NCI-H446 treated with DMSO at 0.1 percent for 48 hours (cell line): ENCODE results near the gene ZC2HC1C.
"Not testable (repeated sequence)": the region's sequence is repeated elsewhere in the genome, so short reads cannot be mapped to it uniquely, and the experiment has no call there.

Source experiments
- DNase-seq: peaks from one replicate; lab custom pipeline; 2025; lab: John Stamatoyannopoulos, UW

The ZC2HC1C gene

GRCh38 chr14:75054421-75054820 is 15.0 kb upstream of the ZC2HC1C start:
- DNase-seq, result no peak

DNA sequence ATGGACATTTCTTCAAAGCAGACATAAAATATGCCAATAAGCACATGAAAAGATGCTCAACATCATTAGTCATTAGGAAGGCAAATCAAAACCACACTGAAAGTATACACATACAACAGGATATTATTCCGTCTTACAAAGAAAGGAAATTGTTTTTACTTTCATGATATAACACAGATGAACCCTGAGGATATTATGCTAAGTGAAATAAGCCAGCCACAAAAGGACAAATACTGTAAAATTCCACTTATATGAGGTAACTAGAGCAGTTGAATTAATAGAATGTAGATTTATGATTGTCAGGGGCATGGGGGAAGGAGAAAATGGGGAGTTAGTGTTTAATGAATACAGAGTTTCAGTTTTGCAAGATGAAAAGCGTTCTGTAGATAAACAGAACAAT is 9.8 kb upstream of the ZC2HC1C start:
- no peak for DNase-seq

- DNase-seq, result no peak
Observed at GRCh38 chr14:75060420-75060819, 9.0 kb upstream of the ZC2HC1C start.

- DNase-seq, result no peak
Observed at GRCh38 chr14:75063013-75063412, 6.4 kb upstream of the ZC2HC1C start.

- DNase-seq, result peak; percentile 77
Observed at GRCh38 chr14:75063491-75064204, 5.8 kb upstream of the ZC2HC1C start, which contains the start of gene ACYP1. Gene ACYP1, minus strand, starts transcription at chr14:75064024. Its CDS starts 471 bp downstream, at chr14:75063553.

- DNase-seq, result no peak
Observed at GRCh38 chr14:75064205-75064567, 5.3 kb upstream of the ZC2HC1C start.

DNA sequence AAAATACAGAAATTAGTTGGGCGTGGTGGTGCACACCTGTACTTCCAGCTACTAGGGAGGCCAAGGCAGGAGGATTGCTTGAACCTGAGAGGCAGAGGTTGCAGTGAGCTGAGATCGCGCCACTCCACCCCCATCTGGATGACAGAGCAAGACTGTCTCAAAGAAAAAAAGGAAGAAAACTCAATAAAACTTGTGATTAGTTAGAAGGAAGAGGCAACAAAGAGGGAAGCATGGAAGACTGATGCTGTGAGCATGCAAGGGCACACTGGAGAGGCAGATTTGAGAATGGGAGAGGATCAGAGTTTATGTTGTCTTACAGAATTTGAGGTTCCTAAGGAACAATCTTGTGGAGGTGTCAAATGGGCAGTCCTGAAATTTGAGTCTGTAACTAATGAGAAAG is 2.8 kb upstream of the ZC2HC1C start:
- no peak for DNase-seq

DNA sequence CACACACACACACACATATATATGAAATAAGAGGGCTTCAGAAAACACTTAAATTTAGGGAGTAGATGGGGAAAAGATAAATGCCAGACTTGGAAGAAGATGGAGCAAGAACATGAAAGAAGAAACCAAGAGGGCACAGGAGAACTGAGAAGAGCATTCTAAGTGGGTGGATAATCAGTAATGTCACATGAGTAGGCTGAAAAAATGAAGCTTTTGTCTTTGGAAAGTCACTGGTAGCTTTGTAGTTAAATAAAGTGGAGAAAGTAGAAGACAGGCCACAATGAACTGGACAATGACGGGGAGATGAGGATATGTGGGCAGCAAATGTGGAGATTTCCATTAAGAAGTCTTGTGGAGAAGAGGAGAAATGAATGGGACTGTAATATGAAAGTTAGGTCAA is 2.2 kb upstream of the ZC2HC1C start:
- DNase-seq, result no peak

DNA sequence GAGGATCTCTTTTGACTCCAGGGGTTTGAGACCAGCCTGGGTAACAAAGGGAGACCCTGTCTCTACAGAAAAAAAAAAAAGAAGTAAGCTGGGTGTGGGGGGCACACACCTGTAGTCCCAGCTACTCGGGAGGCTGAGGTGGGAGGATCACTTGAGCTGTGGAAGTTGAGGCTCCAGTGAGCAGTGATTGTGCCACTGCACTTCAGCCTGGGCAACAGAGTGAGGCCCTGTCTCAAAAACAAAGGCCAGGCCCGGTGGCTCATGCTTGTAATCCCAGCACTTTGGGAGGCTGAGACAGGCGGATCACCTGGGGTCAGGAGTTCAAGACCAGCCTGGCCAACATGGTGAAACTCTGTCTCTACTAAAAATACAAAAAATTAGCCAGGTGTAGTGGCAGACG is 1.7 kb upstream of the ZC2HC1C start:
- not testable (repeated sequence) for DNase-seq

- no peak for DNase-seq
Observed at GRCh38 chr14:75068294-75069120, 934 bp upstream of the ZC2HC1C start.

DNA sequence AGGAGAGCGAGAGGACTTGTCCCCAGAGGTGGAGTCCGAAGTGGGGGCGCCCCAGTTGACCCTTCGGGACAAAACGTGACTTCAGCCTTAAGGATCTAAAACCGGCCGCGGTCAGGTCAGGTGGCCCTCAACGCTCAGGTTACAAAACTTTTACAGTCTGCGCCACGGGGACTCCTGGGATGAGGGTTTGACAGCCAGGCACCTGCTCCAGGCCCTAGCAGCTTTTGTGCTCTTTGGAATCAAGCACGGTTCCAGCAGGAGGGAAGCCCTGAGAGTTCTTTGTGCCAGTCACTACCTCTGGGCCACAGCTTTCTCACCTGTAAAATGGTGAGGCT is 337 bp downstream of the ZC2HC1C start:
- DNase-seq, result no peak

DNA sequence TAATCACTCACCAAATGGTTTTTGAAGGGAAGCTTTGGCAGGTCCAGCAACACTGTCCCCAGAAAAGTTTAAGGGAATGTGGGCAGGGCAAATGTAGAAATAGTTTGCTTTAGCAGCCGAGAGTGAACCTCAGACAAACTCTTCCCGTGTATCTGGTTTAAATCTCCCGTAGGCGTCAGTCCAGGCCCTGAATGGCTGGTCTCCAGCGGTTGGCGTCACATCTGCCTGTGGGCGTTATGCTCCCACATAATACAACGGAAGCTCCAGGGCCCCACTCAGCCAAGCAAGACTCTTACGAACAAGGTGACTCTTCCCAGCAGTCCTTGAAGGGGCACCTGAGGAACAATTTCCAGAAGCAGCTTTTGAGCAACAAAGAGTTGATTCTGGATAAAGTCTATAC is 942 bp downstream of the ZC2HC1C start:
- no peak for DNase-seq

- DNase-seq, result no peak
Observed at GRCh38 chr14:75077794-75078193, 8.4 kb downstream of the ZC2HC1C start.

DNA sequence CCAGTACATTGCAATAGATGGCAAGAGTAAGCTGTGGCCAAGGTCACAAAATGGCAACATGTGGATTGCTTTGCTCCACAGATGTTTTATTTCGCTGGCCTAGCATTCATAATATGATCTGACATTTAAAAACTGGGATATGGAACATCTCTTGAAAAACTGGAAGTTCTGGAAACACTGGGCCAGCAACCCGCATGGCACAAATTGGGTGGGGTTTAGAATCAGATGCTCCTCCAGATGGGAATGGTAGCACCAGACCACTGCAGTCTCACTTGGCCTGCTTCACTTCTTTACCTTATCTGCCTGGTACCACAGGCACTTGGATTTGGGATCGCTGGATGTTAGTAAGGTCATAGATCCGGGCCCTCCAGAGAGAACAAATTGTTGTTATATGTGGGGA is 10.1 kb downstream of the ZC2HC1C start:
- no peak for DNase-seq

GRCh38 chr14:75081660-75082229 is 12.3 kb downstream of the ZC2HC1C start:
- no peak for DNase-seq

GRCh38 chr14:75083271-75083670 is 13.8 kb downstream of the ZC2HC1C start:
- DNase-seq, result no peak

- no peak for DNase-seq
Observed at GRCh38 chr14:75084513-75084912, 15.1 kb downstream of the ZC2HC1C start.

GRCh38 chr14:75088153-75088552 is 18.7 kb downstream of the ZC2HC1C start:
- no peak for DNase-seq

- DNase-seq, result peak; percentile 12
Observed at GRCh38 chr14:75088566-75089373, 19.3 kb downstream of the ZC2HC1C start.

GRCh38 chr14:75090353-75090752 is 20.9 kb downstream of the ZC2HC1C start:
- DNase-seq, result no peak

DNA sequence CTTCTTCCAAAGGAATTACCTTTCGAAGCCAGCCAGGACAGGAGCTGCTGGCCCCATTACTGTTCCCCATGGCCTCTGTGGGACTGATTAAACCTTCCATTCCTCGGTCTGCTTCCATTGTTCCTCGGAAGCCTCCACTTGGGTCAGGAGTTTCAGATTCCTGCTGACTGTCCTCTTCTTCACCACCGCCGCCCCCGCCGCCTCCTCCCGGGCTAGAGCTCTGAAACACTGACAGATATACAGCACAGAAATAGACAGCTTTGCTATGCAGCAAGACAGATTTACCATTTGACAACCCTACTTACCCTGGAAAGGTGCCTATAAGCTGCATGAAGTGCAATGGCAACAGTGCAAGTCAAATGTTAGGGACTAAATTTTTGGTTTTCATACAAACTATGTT is 21.8 kb downstream of the ZC2HC1C start:
- no peak for DNase-seq

DNA sequence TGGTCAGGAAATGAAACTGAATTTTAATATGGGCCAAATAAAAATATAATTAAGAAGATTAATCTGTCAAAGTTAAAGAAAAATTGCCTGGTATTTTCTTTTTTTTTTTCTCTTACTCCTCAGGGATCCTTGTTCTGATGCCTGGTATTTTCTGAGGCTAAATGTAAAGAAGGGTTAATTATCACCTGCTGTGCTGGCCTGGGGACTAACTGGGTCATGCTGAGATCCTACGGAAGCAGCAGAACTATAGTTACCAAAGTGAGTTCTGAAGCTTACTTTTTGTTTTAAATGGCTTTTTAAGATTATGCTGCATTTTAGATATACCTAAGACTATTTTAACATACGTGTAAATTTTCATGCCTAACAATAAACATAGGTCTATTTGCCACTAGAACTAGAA is 23.3 kb downstream of the ZC2HC1C start:
- no peak for DNase-seq
